OCI-LY3 (cell line): ENCODE measurements around the gene CNIH2.

ENCODE experiments used
- H2AFZ ChIP-seq: fragments of 200-600, 300-600 bp; shearing (Covaris generic); 2 replicates; pipeline ENCODE4 v1.6.0; 2014; ENCODE audit warnings: antibody characterized with exemption, low read depth, low read length
- H3K27ac ChIP-seq: fragments of 200-600, 300-600 bp; sonication (generic); 2 replicates; pipeline ENCODE4 v1.5.1; 2014; ENCODE audit warnings: mild to moderate bottlenecking, low read length, moderate library complexity, mixed read lengths
- H3K27me3 ChIP-seq: fragments of 200-600, 300-600 bp; sonication (generic); 2 replicates; pipeline ENCODE4 v1.6.1; 2014; ENCODE audit warnings: low read depth, low read length, mixed read lengths
- H3K36me3 ChIP-seq: fragments of 200-600, 300-600 bp; sonication (generic); replicated peaks from 2 replicates; pipeline ENCODE3; 2014; ENCODE audit warnings: low read depth, low read length, mixed read lengths
- H3K4me1 ChIP-seq: fragments of 300-600, 200-600 bp; sonication (generic); 2 replicates; pipeline ENCODE4 v1.6.1; 2014; ENCODE audit warnings: low read length, mixed read lengths
- H3K4me2 ChIP-seq: fragments of 200-600, 300-600 bp; sonication (generic); 2 replicates; pipeline ENCODE4 v1.6.1; 2014; ENCODE audit warnings: low read length, mixed read lengths
- H3K4me3 ChIP-seq: fragments of 300-600, 200-600 bp; sonication (generic); 2 replicates; pipeline ENCODE4 v1.5.1; 2014; ENCODE audit warnings: antibody characterized with exemption, mild to moderate bottlenecking, low read length, moderate library complexity
- H3K79me2 ChIP-seq: fragments of 300-600, 200-600 bp; shearing (Covaris generic); 2 replicates; pipeline ENCODE4 v1.6.1; 2014; ENCODE audit warnings: mild to moderate bottlenecking, low read length, mixed read lengths
- H3K9ac ChIP-seq: fragments of 300-600, 200-600 bp; shearing (Covaris generic); 2 replicates; pipeline ENCODE4 v1.6.0; 2014; ENCODE audit warnings: mild to moderate bottlenecking, low read length, moderate library complexity
- H3K9me3 ChIP-seq: fragments of 200-600, 300-600 bp; shearing (Covaris generic); 2 replicates; pipeline ENCODE4 v1.6.1; 2014; ENCODE audit warnings: low read length, mixed read lengths; ENCODE audit not compliant: insufficient read depth
- H4K20me1 ChIP-seq: fragments of 200-600, 300-600 bp; sonication (generic); 2 replicates; pipeline ENCODE4 v1.6.1; 2016; ENCODE audit warnings: low read length, mixed read lengths; ENCODE audit not compliant: insufficient read depth
- CTCF ChIP-seq: fragments of 200-600, 300-600 bp; sonication (generic); IDR thresholded peaks from 2 replicates; pipeline ENCODE4 v1.5.1; 2014; ENCODE audit warnings: antibody characterized with exemption, low read length, low read depth
- EZH2phosphoT487 ChIP-seq: fragments of 200-600 bp; shearing (Covaris generic); IDR thresholded peaks from 2 replicates; pipeline ENCODE4 v1.6.1; 2018; ENCODE audit warnings: antibody characterized with exemption, mixed run types, low read depth

The CNIH2 gene

GRCh38 chr11:66287211-66287888 is 9.4 kb downstream of the CNIH2 start:
- Histone ChIP-seq H3K36me3 (peaks cover 15% of the 10 kb centered on the region), H3K4me1 (peaks cover 41% of the 10 kb centered on the region), H3K9ac (no peak overlapping the region), H3K9me3 (no peaks in the 10 kb centered on the region), H3K4me3 (peak overlapping the region; percentile 89), H3K79me2 (peaks cover 21% of the 10 kb centered on the region), H3K27ac (no peak overlapping the region), H2AFZ (no peak overlapping the region), H3K4me2 (peak overlapping the region; percentile 80), H3K27me3 (no peaks in the 10 kb centered on the region), H4K20me1 (no peaks in the 10 kb centered on the region)
- TF ChIP-seq EZH2phosphoT487 (no peak), CTCF (no peak)

GRCh38 chr11:66287889-66288670 is 10.1 kb downstream of the CNIH2 start:
- Histone ChIP-seq H3K9ac (peak overlapping the region; percentile 90), H3K27ac (peak overlapping the region; percentile 47), H3K4me3 (peak overlapping the region; percentile 89), H3K9me3 (no peaks in the 10 kb centered on the region), H3K36me3 (peaks cover 15% of the 10 kb centered on the region), H4K20me1 (no peaks in the 10 kb centered on the region), H3K4me1 (peaks cover 35% of the 10 kb centered on the region), H3K4me2 (peak overlapping the region; percentile 80), H3K79me2 (peaks cover 21% of the 10 kb centered on the region), H3K27me3 (no peaks in the 10 kb centered on the region), H2AFZ (no peak overlapping the region)
- TF ChIP-seq CTCF (no peak), EZH2phosphoT487 (no peak)

- Histone ChIP-seq H3K9me3 (no peaks in the 10 kb centered on the region), H3K9ac (peak within 1 kb of the TSS; percentile 94), H3K36me3 (peaks cover 15% of the 10 kb centered on the region), H3K4me1 (peaks cover 31% of the 10 kb centered on the region), H3K27ac (peak within 1 kb of the TSS; percentile 68), H4K20me1 (no peaks in the 10 kb centered on the region), H3K79me2 (peaks cover 21% of the 10 kb centered on the region), H3K4me2 (peak within 1 kb of the TSS; percentile 98), H3K4me3 (peak within 1 kb of the TSS; percentile 89), H3K27me3 (no peaks in the 10 kb centered on the region), H2AFZ (peak within 1 kb of the TSS; percentile 31; the same call in 1 of the 2 replicates)
- TF ChIP-seq EZH2phosphoT487, result no peak
- peak; percentile 19; the same call in 1 of the 2 replicates for TF ChIP-seq CTCF
Observed at GRCh38 chr11:66288671-66289547, 10.9 kb downstream of the CNIH2 start, which contains the start of gene YIF1A. YIF1A (minus strand) TSS chr11:66289143; CDS start chr11:66288985, 158 bp downstream.
